Left ventricle myocardium inferior (tissue), 1 donor: ENCODE data around the gene SURF1. TPM values are rescaled to one million over a fixed set of nuclear protein-coding genes. Genes with fewer than 3 reads are reported as not detected.

Source experiments
- DNase-seq: peaks from one replicate; pipeline ENCODE4 v3.0.0-alpha.2; 2020
- H3K27ac ChIP-seq: fragments of 200-600 bp; replicated peaks from 2 replicates; pipeline ENCODE4 v1.8.0; 2021
- H3K27me3 ChIP-seq: fragments of 200-600 bp; 2 replicates; pipeline ENCODE4 v1.8.0; 2021; ENCODE audit warnings: low read depth
- H3K36me3 ChIP-seq: fragments of 200-600 bp; 2 replicates; pipeline ENCODE4 v1.8.0; 2021
- H3K4me1 ChIP-seq: fragments of 200-600 bp; 2 replicates; pipeline ENCODE4 v1.8.0; 2021
- H3K4me3 ChIP-seq: fragments of 200-600 bp; 2 replicates; pipeline ENCODE4 v1.8.0; 2021; ENCODE audit warnings: mild to moderate bottlenecking, moderate library complexity
- H3K9me3 ChIP-seq: fragments of 200-600 bp; replicated peaks from 2 replicates; pipeline ENCODE4 v1.8.0; 2021
- intact Hi-C: fragments of 100-400 bp; cut with micrococcal nuclease; formaldehyde crosslinking; loops from one replicate; pipeline ENCODE4 v1.11.0; 2022
- total RNA-seq: library from RNA; stranded (reverse); fragmentation: NEBNext Ultra II Directional; extraction: Animal tissue kit (Norgen Biotek cat#: 25700); gene quantifications from one replicate; pipeline ENCODE4 v1.2.1, GENCODE V29; 2021
- TF ChIP-seq, protein P1 (sequence below): fragments of 200-600 bp; IDR thresholded peaks from 2 replicates; pipeline ENCODE4 v1.8.0; 2021; ENCODE audit warnings: antibody characterized with exemption, mild to moderate bottlenecking, borderline replicate concordance
- donor health status: DM: no; HTN: yes; CAD: no; lungs with severe emphysema.

Gene SURF1
- total RNA-seq, 1 donor from 2014 or later: 60.7 TPM

DNA sequence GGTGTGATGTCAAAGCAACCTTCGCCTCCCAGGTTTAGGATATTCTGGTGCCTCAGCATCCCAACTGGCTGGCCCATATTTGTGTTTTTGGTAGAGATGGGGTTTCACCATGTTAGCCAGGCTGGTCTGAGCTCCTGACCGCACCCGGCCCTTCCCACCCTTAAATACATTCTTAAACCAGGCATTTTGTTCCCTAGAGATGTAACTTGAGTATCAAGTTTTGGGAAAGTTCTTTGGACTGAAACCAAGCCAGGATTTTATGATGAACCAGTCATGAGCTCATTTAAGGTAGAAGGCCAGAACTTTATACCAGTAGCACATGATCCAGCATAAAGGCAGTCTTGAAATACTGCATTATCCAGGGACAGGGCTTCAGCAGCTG, 4.8 kb downstream of the SURF1 start:
- no peak overlapping the region for H3K27ac ChIP-seq
- no peaks in the 10 kb centered on the region for H3K27me3 ChIP-seq
- peaks cover 56% of the 10 kb centered on the region for H3K36me3 ChIP-seq
- H3K4me3 ChIP-seq: no peak overlapping the region
- DNase-seq: no peak
- no peaks in the 10 kb centered on the region for H3K9me3 ChIP-seq
- intact Hi-C loops: no loop called here
- peaks cover 56% of the 10 kb centered on the region for H3K4me1 ChIP-seq
- TF ChIP-seq, protein P1, sequence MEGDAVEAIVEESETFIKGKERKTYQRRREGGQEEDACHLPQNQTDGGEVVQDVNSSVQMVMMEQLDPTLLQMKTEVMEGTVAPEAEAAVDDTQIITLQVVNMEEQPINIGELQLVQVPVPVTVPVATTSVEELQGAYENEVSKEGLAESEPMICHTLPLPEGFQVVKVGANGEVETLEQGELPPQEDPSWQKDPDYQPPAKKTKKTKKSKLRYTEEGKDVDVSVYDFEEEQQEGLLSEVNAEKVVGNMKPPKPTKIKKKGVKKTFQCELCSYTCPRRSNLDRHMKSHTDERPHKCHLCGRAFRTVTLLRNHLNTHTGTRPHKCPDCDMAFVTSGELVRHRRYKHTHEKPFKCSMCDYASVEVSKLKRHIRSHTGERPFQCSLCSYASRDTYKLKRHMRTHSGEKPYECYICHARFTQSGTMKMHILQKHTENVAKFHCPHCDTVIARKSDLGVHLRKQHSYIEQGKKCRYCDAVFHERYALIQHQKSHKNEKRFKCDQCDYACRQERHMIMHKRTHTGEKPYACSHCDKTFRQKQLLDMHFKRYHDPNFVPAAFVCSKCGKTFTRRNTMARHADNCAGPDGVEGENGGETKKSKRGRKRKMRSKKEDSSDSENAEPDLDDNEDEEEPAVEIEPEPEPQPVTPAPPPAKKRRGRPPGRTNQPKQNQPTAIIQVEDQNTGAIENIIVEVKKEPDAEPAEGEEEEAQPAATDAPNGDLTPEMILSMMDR: no peak

DNA sequence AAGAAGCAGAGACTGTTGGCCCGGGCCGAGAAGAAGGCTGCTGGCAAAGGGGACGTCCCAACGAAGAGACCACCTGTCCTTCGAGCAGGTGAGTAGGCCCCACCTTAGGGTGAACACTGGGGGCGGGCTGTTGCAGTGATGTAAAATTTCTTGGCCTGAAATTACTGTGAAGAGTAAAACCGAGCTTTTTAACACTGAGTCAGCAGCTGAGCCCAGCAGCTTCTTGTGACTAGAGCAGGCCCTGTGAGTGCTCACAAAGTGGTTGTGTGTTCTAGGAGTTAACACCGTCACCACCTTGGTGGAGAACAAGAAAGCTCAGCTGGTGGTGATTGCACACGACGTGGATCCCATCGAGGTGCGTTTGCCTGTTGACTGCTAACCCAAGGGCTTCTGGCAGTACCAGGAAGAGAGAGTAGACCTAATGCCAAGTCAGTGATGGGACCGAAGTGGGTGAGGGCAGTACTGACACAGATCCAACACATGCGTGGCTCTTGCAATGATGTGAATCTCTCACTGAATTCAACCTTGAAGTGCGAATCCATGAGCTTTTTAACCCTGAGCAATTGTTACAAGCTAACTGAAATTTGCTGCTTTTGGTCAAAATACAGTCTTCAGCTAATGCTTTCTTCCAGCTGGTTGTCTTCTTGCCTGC, 6.2 kb downstream of the SURF1 start:
- TF ChIP-seq, protein P1: no peak
- no peak for DNase-seq
- H3K36me3 ChIP-seq: peaks cover 62% of the 10 kb centered on the region
- no peak overlapping the region for H3K4me3 ChIP-seq
- intact Hi-C loops: no loop called here
- no peak overlapping the region for H3K27ac ChIP-seq
- peaks cover 53% of the 10 kb centered on the region for H3K4me1 ChIP-seq
- no peaks in the 10 kb centered on the region for H3K27me3 ChIP-seq
- no peaks in the 10 kb centered on the region for H3K9me3 ChIP-seq

DNA sequence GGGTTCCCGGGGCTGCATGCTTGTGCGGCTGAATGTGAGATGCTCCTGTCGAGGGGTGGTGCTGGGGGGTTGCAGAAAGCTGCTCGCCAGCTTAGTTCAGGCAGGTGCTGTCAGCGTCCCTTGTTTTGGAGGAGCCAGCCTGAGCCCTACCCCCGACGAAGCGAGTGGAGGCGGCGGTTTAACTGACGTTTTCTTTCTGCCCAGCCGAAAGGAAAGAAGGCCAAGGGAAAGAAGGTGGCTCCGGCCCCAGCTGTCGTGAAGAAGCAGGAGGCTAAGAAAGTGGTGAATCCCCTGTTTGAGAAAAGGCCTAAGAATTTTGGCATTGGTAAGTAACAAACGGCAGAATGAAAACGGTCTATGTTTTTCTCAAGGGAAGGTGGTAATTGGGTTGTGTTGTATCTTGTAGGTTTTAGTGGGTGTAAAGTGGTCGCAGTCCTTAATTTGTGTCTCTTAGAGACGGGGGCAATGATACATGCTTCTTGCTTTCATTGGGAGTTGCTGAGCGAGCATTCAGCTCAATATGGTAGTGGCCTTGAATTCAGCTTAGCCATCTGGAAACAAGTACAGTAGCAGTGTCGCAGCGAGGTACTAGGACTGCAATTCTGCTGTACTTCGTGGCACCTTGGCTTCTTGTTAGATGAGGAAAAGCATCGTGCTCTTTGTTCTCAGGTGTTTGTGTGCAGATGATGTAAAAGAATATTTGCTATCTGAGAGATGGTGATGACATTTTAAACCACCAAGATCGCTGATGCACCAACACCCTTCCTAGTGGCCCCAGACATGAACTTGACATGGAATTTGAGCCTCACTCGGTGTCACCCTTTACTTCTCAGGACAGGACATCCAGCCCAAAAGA, 7.3 kb downstream of the SURF1 start:
- Histone ChIP-seq H3K27ac (peak overlapping the region; percentile 91), H3K36me3 (peaks cover 69% of the 10 kb centered on the region), H3K4me3 (peak overlapping the region; percentile 100), H3K4me1 (peaks cover 45% of the 10 kb centered on the region), H3K27me3 (no peaks in the 10 kb centered on the region), H3K9me3 (no peaks in the 10 kb centered on the region)
- intact Hi-C loops: no loop called here
- TF ChIP-seq, protein P1: no peak
- DNase-seq: no peak

DNA sequence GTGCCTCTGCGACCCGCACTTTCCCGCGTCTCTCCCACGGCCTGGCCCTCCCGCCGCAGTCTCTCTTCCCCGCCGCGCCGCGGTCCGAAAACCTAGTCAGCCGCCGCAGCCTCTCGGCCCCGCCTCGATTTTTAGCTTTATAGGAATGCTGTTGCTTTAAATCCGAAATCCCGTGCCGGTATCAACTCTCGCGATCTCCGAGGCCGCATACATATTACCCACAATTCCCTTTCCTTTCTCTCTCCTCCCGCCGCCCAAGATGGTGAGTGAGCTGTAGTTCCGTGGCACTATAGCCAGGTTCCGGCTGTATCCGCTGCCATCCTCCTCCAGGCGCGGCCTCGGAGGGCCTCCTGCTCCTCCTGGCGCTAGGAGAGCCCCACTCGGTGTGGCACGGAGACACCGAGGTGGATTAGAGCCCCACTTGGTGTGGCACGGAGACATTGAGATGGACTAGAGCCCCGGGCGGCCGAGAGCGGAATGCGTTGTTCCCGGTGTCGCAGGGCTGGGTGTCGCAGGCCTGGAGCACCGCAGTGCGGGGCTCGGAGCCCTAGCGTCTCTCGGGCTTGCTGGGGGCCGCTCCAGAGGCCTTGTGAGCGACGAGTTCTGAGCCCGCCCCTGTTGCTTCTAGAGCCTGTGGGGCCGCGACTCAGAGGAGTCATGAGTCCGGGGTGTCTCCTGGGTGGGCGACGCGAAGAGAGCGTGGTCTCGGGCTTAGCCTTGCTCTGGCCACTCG, 8.1 kb downstream of the SURF1 start, which contains the start of the genes MED22 and RPL7A:
MED22 (minus strand) TSS at position 147 of the 733 bp plus-strand sequence. CDS start 1,469 bp downstream, outside the sequence.
RPL7A (plus strand) TSS at position 234 of the 733 bp plus-strand sequence; CDS start at position 260, 26 bp downstream.
- peak; percentile 96 for DNase-seq
- Histone ChIP-seq H3K4me3 (peak within 1 kb of the TSS; percentile 100), H3K4me1 (peaks cover 45% of the 10 kb centered on the region), H3K27ac (peak within 1 kb of the TSS; percentile 91), H3K27me3 (no peaks in the 10 kb centered on the region), H3K9me3 (no peaks in the 10 kb centered on the region), H3K36me3 (peaks cover 69% of the 10 kb centered on the region)
- TF ChIP-seq, protein P1: peak; percentile 17
- intact Hi-C loops: no loop called here

DNA sequence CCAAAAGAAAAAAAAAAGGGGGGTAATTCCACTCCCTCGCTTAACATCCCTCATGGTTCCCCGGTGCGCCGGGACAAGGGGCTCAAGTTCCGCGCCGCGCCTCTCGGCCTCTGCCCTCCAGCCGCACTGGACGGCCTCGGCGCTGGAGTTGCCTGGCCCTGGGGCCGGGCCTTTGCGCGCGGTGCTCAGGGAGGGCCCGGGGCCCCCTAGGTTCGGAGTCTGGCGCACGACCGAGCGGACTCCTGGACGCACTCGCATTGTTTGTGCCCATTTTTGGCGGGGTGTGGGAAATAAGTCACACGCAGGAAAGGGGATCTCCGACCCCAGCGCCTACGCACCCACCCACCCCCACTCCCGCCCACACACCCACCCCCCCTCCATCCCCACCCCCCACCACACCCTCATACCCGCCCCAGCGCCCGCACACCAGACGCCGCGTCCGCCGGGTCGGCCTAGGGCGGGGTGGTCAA, 8.7 kb downstream of the SURF1 start:
- intact Hi-C loops: no loop called here

More for the DNA sequence above, 8.7 kb downstream of the SURF1 start:
- H3K4me1 ChIP-seq: peaks cover 45% of the 10 kb centered on the region
- H3K9me3 ChIP-seq: no peaks in the 10 kb centered on the region
- H3K4me3 ChIP-seq: peak overlapping the region; percentile 100
- peak overlapping the region; percentile 91 for H3K27ac ChIP-seq
- TF ChIP-seq, protein P1: no peak
- H3K36me3 ChIP-seq: peaks cover 69% of the 10 kb centered on the region
- no peaks in the 10 kb centered on the region for H3K27me3 ChIP-seq
- peak; percentile 43 for DNase-seq
